GM18858 (cell line): ENCODE results near the gene NTNG2.
"Not testable (repeated sequence)": the region's sequence is repeated elsewhere in the genome, so short reads cannot be mapped to it uniquely, and the experiment has no call there.

ENCODE experiments used
- ATAC-seq: cut with Tn5 transposase; IDR thresholded peaks from one replicate; pipeline ENCODE4 v1.9.1; 2021; ENCODE audit not compliant: unreplicated experiment

Gene NTNG2

GRCh38 chr9:132161743-132162184 lies at the start of gene NTNG2:
TSS of gene NTNG2 (plus strand) at chr9:132162058. CDS start at chr9:132166832, 4,774 bp downstream.
- no peak for ATAC-seq

- ATAC-seq: no peak
Measured at GRCh38 chr9:132114102-132114707, 47.7 kb upstream of the NTNG2 start.

GRCh38 chr9:132116583-132116982 lies 45.3 kb upstream of the NTNG2 start:
- ATAC-seq: no peak

- ATAC-seq: no peak
Measured at GRCh38 chr9:132117694-132118093, 44.2 kb upstream of the NTNG2 start.

- ATAC-seq: no peak
Measured at GRCh38 chr9:132121021-132121420, 40.8 kb upstream of the NTNG2 start.

- no peak for ATAC-seq
Measured at GRCh38 chr9:132124800-132125199, 37.1 kb upstream of the NTNG2 start.

GRCh38 chr9:132125361-132125760 lies 36.5 kb upstream of the NTNG2 start:
- no peak for ATAC-seq

GRCh38 chr9:132125944-132126679 lies 35.7 kb upstream of the NTNG2 start:
- ATAC-seq: no peak

GRCh38 chr9:132126680-132127236 lies 35.1 kb upstream of the NTNG2 start:
- ATAC-seq: no peak

GRCh38 chr9:132127888-132128534 lies 33.8 kb upstream of the NTNG2 start:
- no peak for ATAC-seq

GRCh38 chr9:132129535-132129934 lies 32.3 kb upstream of the NTNG2 start:
- no peak for ATAC-seq

GRCh38 chr9:132134085-132134484 lies 27.8 kb upstream of the NTNG2 start:
- not testable (repeated sequence) for ATAC-seq

GRCh38 chr9:132135456-132135855 lies 26.4 kb upstream of the NTNG2 start:
- ATAC-seq: no peak

GRCh38 chr9:132136151-132136780 lies 25.6 kb upstream of the NTNG2 start:
- ATAC-seq: no peak

- no peak for ATAC-seq
Measured at GRCh38 chr9:132141344-132141947, 20.4 kb upstream of the NTNG2 start.

- no peak for ATAC-seq
Measured at GRCh38 chr9:132141948-132142594, 19.8 kb upstream of the NTNG2 start.

- no peak for ATAC-seq
Measured at GRCh38 chr9:132142924-132143323, 18.9 kb upstream of the NTNG2 start.

GRCh38 chr9:132143359-132143758 lies 18.5 kb upstream of the NTNG2 start:
- ATAC-seq: no peak

- ATAC-seq: no peak
Measured at GRCh38 chr9:132144708-132145365, 17.0 kb upstream of the NTNG2 start.

- ATAC-seq: no peak
Measured at GRCh38 chr9:132146039-132146438, 15.8 kb upstream of the NTNG2 start.
